Calu3 (cell line): ENCODE measurements around the gene CCR9. TPM values are rescaled to one million over a fixed set of nuclear protein-coding genes. Genes with fewer than 3 reads are reported as not detected.

Experiments used
- BruUV-seq: library from RNA; stranded (reverse); fragments of 400-500 nt; replicated peaks from 2 replicates; lab custom pipeline; 2021; lab: Mats Ljungman, UMichigan
- CTCF ChIA-PET: fragments of 300-600 bp; sonication (Branson Sonifier 250); formaldehyde crosslinking; loops from one replicate; lab custom pipeline; 2022; ENCODE audit warnings: antibody characterized with exemption; lab: Charles Lee
- DNase-seq: peaks from one replicate; pipeline ENCODE4 v3.0.0; 2022
- H3K27ac Mint-ChIP-seq: one replicate; pipeline ENCODE4 v1.8.0; 2022; ENCODE audit warnings: mixed read lengths; ENCODE audit not compliant: unreplicated experiment
- H3K27me3 Mint-ChIP-seq: one replicate; pipeline ENCODE4 v1.8.0; 2022; ENCODE audit warnings: mixed read lengths; ENCODE audit not compliant: unreplicated experiment
- H3K36me3 Mint-ChIP-seq: one replicate; pipeline ENCODE4 v1.8.0; 2022; ENCODE audit warnings: mild to moderate bottlenecking, moderate library complexity, mixed read lengths; ENCODE audit not compliant: insufficient read depth, unreplicated experiment
- H3K4me1 Mint-ChIP-seq: one replicate; pipeline ENCODE4 v1.8.0; 2022; ENCODE audit warnings: mild to moderate bottlenecking, low read depth, mixed read lengths; ENCODE audit not compliant: unreplicated experiment
- H3K4me3 Mint-ChIP-seq: one replicate; pipeline ENCODE4 v1.8.0; 2022; ENCODE audit warnings: mild to moderate bottlenecking, low read depth, moderate library complexity, mixed read lengths; ENCODE audit not compliant: unreplicated experiment
- H3K9me3 Mint-ChIP-seq: one replicate; pipeline ENCODE4 v1.8.0; 2022; ENCODE audit warnings: low read depth, mixed read lengths; ENCODE audit not compliant: unreplicated experiment
- intact Hi-C: fragments of 100-400 bp; cut with micrococcal nuclease; formaldehyde crosslinking; loops from one replicate; pipeline ENCODE4 v1.10.0; 2022; ENCODE audit not compliant: unreplicated experiment
- total RNA-seq: library from RNA; stranded (reverse); gene quantifications from 2 replicates; pipeline ENCODE4 v1.2.3, GENCODE V29; 2022
- TF ChIP-seq, protein P1 (sequence below): fragments of 200-600 bp; IDR thresholded peaks from one replicate; pipeline ENCODE4 v1.8.0; 2022; ENCODE audit warnings: antibody characterized with exemption; ENCODE audit not compliant: unreplicated experiment

Gene CCR9
- total RNA-seq, 1 experiment from 2014 or later, result not detected

DNA sequence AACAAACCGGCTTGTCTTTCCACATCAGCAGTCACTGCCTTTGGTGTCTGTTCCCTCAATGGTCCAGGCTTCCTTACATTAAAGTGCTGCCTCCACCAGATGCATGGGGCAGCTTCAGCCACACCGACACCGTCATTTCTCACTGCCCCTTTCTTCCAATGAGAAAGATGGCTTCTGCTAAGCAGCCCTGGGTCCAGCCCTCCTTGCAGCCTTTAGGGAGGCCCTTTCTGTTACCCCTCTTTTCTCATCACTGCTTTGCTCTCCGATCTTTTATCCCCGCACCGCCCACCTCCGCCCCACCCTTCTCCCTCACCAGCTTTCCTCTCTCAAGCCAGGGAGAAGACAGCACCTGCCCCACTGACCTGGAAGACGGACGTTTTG, 28.7 kb downstream of the CCR9 start:
- CTCF ChIA-PET, result no interaction called here
- Mint-ChIP-seq H3K27me3 (no peaks in the 10 kb centered on the region), H3K36me3 (no peaks in the 10 kb centered on the region), H3K9me3 (no peaks in the 10 kb centered on the region), H3K4me3 (no peak overlapping the region), H3K27ac (no peak overlapping the region), H3K4me1 (no peaks in the 10 kb centered on the region)
- no TSS peak for BruUV-seq
- intact Hi-C loops, result no loop called here
- TF ChIP-seq, protein P1, sequence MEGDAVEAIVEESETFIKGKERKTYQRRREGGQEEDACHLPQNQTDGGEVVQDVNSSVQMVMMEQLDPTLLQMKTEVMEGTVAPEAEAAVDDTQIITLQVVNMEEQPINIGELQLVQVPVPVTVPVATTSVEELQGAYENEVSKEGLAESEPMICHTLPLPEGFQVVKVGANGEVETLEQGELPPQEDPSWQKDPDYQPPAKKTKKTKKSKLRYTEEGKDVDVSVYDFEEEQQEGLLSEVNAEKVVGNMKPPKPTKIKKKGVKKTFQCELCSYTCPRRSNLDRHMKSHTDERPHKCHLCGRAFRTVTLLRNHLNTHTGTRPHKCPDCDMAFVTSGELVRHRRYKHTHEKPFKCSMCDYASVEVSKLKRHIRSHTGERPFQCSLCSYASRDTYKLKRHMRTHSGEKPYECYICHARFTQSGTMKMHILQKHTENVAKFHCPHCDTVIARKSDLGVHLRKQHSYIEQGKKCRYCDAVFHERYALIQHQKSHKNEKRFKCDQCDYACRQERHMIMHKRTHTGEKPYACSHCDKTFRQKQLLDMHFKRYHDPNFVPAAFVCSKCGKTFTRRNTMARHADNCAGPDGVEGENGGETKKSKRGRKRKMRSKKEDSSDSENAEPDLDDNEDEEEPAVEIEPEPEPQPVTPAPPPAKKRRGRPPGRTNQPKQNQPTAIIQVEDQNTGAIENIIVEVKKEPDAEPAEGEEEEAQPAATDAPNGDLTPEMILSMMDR, result no peak
- no peak for DNase-seq

DNA sequence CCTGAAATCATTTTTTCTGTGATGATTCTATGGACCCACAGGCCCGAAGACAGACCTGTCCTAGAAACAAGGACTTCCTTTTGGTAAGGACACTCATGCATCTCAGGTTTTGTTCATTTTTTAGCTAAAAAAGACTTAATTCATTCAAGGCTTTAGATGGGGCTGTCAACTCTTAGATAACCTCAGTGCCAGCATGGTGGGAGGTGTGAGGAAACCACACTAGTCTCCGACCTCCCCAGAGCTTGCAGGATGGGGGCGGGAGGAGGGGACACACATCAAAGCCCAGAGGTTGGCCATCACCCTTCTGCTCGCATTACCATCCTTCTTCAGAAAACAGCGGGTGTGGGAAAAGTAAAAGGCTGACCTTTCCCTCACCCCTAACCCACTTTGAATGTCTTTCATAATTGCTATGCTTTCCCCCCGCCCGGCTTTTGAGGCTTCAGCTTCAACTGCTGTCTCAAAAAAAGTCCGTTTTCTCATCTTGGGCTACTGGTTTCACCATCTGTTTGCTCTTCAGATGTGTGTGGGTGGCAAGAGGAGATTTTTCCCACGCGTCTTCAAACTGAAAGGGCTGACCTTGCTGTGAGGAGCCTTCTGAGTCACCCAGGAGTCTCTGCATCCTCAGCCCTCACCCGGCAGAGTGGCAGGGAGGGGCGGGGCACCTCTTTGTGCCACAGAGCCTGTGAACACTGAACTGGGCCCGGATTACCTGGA, 29.3 kb downstream of the CCR9 start:
- TF ChIP-seq, protein P1, result no peak
- Mint-ChIP-seq H3K27me3 (no peaks in the 10 kb centered on the region), H3K4me3 (peak overlapping the region; percentile 36), H3K4me1 (no peaks in the 10 kb centered on the region), H3K36me3 (no peaks in the 10 kb centered on the region), H3K27ac (no peak overlapping the region), H3K9me3 (no peaks in the 10 kb centered on the region)
- CTCF ChIA-PET, result no interaction called here
- BruUV-seq, result no TSS peak
- intact Hi-C loops, result no loop called here
- peak; percentile 35 for DNase-seq

DNA sequence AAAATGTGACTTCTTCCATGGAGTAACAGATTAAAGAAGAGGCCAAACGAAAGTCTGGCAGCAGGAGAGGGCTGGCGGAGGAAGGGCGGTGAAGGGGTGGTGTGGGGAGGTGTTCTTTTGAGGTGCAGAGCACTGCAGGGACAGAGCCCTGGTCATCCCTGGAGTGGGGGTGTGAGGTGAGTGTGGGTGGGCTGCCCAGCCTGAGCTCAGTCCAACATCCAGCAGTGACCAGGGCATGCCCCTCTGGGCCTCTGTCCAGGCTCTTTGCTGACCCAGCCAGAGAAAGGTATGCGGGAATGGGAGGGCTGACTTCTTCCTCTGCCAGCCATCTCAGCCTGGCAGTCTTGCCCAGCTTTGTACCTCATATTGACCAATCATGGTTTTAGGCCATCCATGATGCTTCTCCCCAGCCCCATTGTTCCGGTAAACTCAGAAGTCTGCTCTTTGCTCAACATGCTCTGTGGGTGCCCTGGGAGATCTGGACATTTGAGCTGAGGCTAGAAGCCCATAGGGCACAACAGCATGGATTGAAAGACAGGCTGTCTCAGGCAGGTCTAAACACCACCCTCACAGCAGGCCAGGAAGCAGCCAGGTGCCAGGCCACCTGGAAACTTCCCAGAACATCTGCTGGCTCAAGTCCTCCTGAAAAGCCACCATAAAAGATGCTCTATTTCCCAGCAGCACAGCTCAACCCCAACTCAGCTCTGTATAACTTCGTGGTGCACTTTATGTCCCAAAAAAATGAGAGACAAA, 31.0 kb downstream of the CCR9 start:
- CTCF ChIA-PET, result no interaction called here
- DNase-seq, result no peak
- Mint-ChIP-seq H3K27me3 (no peaks in the 10 kb centered on the region), H3K36me3 (no peaks in the 10 kb centered on the region), H3K4me3 (no peak overlapping the region), H3K4me1 (no peaks in the 10 kb centered on the region), H3K9me3 (no peaks in the 10 kb centered on the region), H3K27ac (no peak overlapping the region)
- TF ChIP-seq, protein P1, result no peak
- BruUV-seq, result no TSS peak
- intact Hi-C loops, result no loop called here

DNA sequence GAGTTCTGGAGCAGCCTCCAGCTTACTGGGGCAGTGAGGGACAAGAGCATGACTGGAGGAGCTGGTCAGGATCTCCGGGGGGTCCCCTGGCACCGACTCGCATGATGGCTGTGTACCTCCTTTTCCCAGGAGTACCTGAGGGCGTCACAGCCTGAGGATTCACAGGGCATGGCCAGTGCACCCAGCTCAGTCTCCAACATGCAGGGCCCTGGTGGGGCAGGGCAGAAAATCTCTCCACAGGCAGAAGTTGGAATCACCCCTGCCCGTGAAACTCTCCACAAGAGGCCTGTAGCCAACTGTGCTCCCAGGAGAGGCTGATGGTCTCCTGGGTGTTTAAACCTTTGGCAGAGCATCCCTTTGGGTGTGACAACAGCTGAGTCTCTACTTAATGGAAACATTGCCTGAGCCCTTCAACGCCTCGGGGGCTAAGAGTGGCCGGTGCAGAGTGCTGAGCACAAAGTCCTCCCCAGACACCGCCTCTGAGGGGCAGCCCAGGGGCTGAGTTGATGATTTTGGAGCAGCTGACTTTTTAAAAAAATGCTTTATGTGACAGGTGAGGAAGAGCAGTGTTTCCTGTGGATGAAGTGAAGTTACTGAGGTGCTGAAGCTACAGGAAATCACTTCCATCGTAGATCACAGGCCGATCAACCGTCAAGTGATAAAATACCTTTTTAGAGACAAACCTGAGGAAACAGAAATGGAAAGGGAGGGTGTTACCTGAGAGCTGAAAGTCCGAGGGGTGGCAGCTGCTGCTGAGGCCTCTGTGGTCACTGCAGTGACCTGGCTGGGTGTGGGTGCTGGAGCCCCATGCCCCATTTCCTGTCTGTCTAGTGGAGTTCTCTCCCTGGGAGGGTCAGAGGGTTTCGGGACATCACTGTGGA, 35.1 kb downstream of the CCR9 start:
- H3K36me3 Mint-ChIP-seq, result no peaks in the 10 kb centered on the region
- H3K4me3 Mint-ChIP-seq, result no peak overlapping the region
- intact Hi-C loops, result no loop called here
- no TSS peak for BruUV-seq
- no peaks in the 10 kb centered on the region for H3K4me1 Mint-ChIP-seq
- CTCF ChIA-PET, result interaction anchor here (0.6 kb wide), 1 partner anchor 515 kb away, joined by 3 read pairs; no protein-coding TSS in a partner anchor
- H3K27ac Mint-ChIP-seq, result no peak overlapping the region
- no peaks in the 10 kb centered on the region for H3K27me3 Mint-ChIP-seq
- DNase-seq, result no peak
- TF ChIP-seq, protein P1, result no peak
- H3K9me3 Mint-ChIP-seq, result no peaks in the 10 kb centered on the region
